Thyroid gland (tissue), 4 donors: Measurements from ENCODE around the gene KAT5. TPM values are rescaled to one million over a fixed set of nuclear protein-coding genes. Genes with fewer than 3 reads are reported as not detected.
A peak's percentile ranks its signal among the peaks of the same experiment; 100 is the strongest.

ENCODE experiments used
- DNase-seq, 2 donors: peaks; one replicate each; pipeline ENCODE4 v3.0.0-alpha.2; 2019
- H3K27ac ChIP-seq, 3 donors: fragments of 200-600 bp; sonication (generic); 1 replicate in 2 of 3; 2 replicates in 1 of 3; pipeline ENCODE4 v1.5.1; 2016 to 2019; ENCODE audit warnings: mild to moderate bottlenecking in 1 of 3, moderate library complexity in 1 of 3
- H3K27me3 ChIP-seq: fragments of 200-600 bp; sonication (generic); one replicate; pipeline ENCODE4 v1.5.1; 2019
- H3K36me3 ChIP-seq, 2 donors: fragments of 200-600 bp; sonication (generic); one replicate each; pipeline ENCODE4 v1.5.1; 2016 to 2019
- H3K4me1 ChIP-seq, 2 donors: fragments of 200-600 bp; sonication (generic); one replicate each; pipeline ENCODE4 v1.5.1; 2017 to 2019
- H3K4me3 ChIP-seq, 3 donors: fragments of 200-600 bp; sonication (generic); replicated peaks in 1 of 3; 1 replicate in 2 of 3; 2 replicates in 1 of 3; pipeline ENCODE4 v1.5.1; 2016; ENCODE audit warnings: mild to moderate bottlenecking in 1 of 3
- H3K9me3 ChIP-seq: fragments of 200-600 bp; sonication (generic); one replicate; pipeline ENCODE4 v1.5.1; 2017
- POLR2A ChIP-seq, 2 donors: fragments of 450-650 bp; IDR thresholded peaks; one replicate each; pipeline ENCODE4 v1.6.1; 2017; ENCODE audit warnings: antibody characterized with exemption in 2 of 2, mild to moderate bottlenecking in 2 of 2, moderate library complexity in 1 of 2
- WGBS, 2 donors: methylation state at CpG; one replicate each; pipeline ENCODE4 v1.1.5; 2017; 5-methylcytosine and 5-hydroxymethylcytosine counted together
- intact Hi-C: fragments of 100-400 bp; cut with DNase I; formaldehyde crosslinking; loops from one replicate; pipeline ENCODE4 v1.15.1; 2023
- total RNA-seq, 4 donors: library from RNA; depleted of rRNA; stranded (reverse); fragments of >200 nt; gene quantifications; one replicate each; pipeline ENCODE4 v1.2.3, GENCODE V29; 2016
- TF ChIP-seq, protein P1 (sequence below), 6 experiments: fragments of 200-600 bp in 3 of 6; fragments of 450-650 bp in 3 of 6; sonication (generic) in 3 of 6; IDR thresholded peaks; one replicate each; pipeline ENCODE4 v1.5.1; 2016 to 2019; ENCODE audit warnings: antibody characterized with exemption in 6 of 6, mild to moderate bottlenecking in 2 of 6, inconsistent platforms in 1 of 6, moderate library complexity in 1 of 6

The KAT5 gene
- 100 to 1,000 TPM in 1 of 4 donors, 10 to 100 TPM in 3; 78.5 to 114 (median 81.1) TPM for total RNA-seq

DNA sequence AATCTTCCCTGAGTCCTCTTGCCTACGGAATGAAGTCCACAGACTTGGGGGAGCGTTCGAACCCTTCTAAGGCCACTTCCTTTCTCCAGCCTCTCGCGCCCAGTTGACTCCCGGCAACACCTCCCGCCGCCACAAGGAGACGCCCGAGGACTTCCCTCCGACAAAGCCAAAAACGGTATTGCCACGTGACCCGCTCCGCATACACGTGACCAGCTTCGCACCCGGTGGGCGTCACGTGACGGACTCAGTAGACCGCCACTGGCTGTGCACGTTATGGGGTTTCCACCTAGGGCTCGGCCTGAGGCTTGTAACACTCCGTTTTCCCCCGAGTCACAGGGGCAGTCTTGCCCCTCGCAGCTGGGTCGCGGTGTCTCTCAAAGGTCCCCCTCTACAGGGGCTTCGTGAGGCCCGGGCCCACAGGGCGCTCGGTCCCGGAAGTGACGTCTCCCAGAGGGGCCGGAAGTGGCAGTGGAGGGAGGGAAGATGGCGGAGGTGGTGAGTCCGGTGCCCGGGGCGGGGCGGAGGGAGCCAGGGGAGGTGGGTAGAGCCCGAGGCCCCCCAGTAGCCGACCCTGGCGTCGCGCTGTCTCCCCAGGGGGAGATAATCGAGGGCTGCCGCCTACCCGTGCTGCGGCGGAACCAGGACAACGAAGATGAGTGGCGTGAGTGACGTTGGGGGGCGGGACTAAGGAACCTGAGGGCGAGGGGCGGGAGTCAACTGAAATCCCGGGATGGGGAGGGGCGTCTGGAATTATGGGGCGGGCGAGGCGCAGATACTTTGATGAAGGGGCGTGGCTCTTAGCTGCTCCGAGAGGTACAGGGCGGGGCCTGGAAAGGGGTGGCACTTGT, at the start of gene KAT5:
Gene KAT5 (plus strand): TSS at position 468 of the 848 bp plus-strand sequence. CDS start 16 bp downstream, at position 484.
- DNase-seq: peak; percentile 99
- H3K9me3 ChIP-seq: no peaks in the 10 kb centered on the region
- H3K27ac ChIP-seq: peak within 1 kb of the TSS; percentile 97 to 100 (median 99)
- H3K36me3 ChIP-seq: peaks cover 36 to 41% of the 10 kb centered on the region in 2 donors
- H3K4me1 ChIP-seq: peaks cover 6 to 9% of the 10 kb centered on the region in 2 donors
- intact Hi-C loops: loop anchor here (5.0 to 10.0 kb wide), 2 partner anchors 70 to 273 kb away; partner anchors contain the start of gene AP5B1
- H3K4me3 ChIP-seq: peak within 1 kb of the TSS; percentile 36 to 81 (median 65)
- TF ChIP-seq POLR2A (IDR thresholded peaks at IDR 0.05): peak; percentile 68 to 89
- TF ChIP-seq, protein P1, sequence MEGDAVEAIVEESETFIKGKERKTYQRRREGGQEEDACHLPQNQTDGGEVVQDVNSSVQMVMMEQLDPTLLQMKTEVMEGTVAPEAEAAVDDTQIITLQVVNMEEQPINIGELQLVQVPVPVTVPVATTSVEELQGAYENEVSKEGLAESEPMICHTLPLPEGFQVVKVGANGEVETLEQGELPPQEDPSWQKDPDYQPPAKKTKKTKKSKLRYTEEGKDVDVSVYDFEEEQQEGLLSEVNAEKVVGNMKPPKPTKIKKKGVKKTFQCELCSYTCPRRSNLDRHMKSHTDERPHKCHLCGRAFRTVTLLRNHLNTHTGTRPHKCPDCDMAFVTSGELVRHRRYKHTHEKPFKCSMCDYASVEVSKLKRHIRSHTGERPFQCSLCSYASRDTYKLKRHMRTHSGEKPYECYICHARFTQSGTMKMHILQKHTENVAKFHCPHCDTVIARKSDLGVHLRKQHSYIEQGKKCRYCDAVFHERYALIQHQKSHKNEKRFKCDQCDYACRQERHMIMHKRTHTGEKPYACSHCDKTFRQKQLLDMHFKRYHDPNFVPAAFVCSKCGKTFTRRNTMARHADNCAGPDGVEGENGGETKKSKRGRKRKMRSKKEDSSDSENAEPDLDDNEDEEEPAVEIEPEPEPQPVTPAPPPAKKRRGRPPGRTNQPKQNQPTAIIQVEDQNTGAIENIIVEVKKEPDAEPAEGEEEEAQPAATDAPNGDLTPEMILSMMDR (IDR thresholded peaks at IDR 0.05): peak; percentile 95 to 100 (median 98)
- H3K27me3 ChIP-seq: no peaks in the 10 kb centered on the region
- WGBS, 2 donors: 1 to 2% methylated on average over 37 to 51 of the region's 65 CpGs

DNA sequence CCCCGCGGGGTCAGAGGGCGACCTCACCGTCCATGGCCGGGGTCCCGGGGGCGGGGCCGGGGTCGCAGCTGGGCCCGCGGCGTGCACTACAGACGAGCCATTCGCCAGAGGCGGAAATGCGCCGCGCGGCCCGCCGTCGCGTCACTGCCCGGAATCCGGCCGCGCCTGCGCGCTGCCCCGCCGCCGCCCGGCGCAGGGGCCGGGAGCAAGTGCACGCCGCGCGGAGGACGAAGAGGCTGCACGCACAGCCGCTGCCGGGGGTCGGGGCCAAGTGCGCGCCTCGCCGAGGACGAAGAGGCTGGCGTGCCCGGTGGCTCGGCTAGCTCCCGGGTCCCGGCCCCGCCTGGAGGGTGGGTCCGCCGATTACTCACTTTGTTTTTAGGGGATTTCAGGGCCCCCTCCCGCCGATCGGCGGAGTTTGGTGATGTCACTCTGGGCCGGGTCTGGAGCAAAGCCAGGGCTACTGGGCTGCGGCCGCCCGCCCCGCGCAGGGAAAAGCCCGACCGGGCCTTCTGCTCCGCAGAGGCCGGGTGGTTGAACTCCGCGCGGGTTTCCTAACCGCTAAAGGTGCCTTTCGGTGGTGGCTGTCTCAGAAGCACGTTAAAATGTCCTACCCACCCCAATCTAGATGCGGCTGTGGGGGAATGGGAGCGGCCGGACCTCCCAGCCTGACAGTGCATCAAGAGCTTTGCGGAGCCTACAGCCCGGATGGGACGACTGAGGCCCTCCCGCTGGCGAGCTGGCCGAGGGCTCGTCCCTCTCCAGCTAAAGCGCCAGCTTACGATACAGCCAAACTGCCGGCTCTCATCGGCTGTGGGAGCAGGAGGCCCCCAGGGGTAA, 49.0 kb upstream of the KAT5 start, which contains the start of gene RELA:
Gene RELA (minus strand): TSS at position 118 of the 840 bp plus-strand sequence. CDS start 84 bp downstream, at position 34.
- Histone ChIP-seq H3K27ac (peak within 1 kb of the TSS; percentile 92 to 96 (median 95)), H3K36me3 (peaks cover 24 to 27% of the 10 kb centered on the region in 2 donors), H3K4me3 (peak within 1 kb of the TSS; percentile 75 to 88 (median 78)), H3K27me3 (no peaks in the 10 kb centered on the region), H3K4me1 (peaks cover 12 to 21% of the 10 kb centered on the region in 2 donors), H3K9me3 (no peaks in the 10 kb centered on the region)
- peak; percentile 90 to 92 for DNase-seq
- 0% methylated on average over 8 to 9 of the region's 91 CpGs for WGBS, 2 donors
- intact Hi-C loops: no loop called here
- TF ChIP-seq, protein P1 (IDR thresholded peaks at IDR 0.05): peak in 2 of 6 experiments; percentile 0 to 42
- peak; percentile 20 to 81 for TF ChIP-seq POLR2A (IDR thresholded peaks at IDR 0.05)

DNA sequence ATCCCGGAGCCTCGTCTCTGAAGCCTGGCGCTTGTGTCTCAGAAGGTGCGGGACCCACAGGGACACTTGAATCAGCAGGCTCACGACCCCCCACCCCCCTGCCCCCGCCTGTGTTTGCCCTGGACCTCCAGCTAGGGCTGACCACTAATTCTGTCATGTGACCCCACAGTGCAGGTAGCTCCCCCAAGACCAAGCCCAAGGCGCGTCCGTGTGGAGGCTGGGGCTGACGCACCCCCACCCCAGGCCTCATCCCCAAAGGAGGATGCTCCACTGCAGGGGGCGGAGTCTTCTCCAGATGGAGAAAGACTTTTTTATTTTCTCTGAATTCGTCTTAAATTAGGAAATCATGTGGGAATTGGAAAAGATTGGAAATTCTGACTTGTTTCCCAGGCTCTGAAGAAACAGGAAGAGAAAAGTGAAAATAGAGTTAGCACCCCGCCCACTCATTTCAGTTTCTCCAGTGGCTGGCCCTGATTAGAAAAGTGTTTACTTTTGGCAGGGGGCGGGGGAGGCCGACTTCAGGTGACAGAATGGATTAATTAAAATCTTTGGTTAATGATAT, 48.3 kb upstream of the KAT5 start:
- H3K4me1 ChIP-seq: peaks cover 12 to 21% of the 10 kb centered on the region in 2 donors
- H3K27ac ChIP-seq: peak overlapping the region; percentile 92 to 96 (median 95)
- H3K36me3 ChIP-seq: peaks cover 17 to 20% of the 10 kb centered on the region in 2 donors
- H3K4me3 ChIP-seq: peak overlapping the region; percentile 32 to 88 (median 78)
- no peaks in the 10 kb centered on the region for H3K9me3 ChIP-seq
- no peaks in the 10 kb centered on the region for H3K27me3 ChIP-seq
- WGBS, 2 donors: 10 to 14% methylated on average over 9 of the region's 15 CpGs
- DNase-seq: peak; percentile 33 to 47
- TF ChIP-seq, protein P1 (IDR thresholded peaks at IDR 0.05): no peak
- no peak for TF ChIP-seq POLR2A (IDR thresholded peaks at IDR 0.05)
- intact Hi-C loops: no loop called here

DNA sequence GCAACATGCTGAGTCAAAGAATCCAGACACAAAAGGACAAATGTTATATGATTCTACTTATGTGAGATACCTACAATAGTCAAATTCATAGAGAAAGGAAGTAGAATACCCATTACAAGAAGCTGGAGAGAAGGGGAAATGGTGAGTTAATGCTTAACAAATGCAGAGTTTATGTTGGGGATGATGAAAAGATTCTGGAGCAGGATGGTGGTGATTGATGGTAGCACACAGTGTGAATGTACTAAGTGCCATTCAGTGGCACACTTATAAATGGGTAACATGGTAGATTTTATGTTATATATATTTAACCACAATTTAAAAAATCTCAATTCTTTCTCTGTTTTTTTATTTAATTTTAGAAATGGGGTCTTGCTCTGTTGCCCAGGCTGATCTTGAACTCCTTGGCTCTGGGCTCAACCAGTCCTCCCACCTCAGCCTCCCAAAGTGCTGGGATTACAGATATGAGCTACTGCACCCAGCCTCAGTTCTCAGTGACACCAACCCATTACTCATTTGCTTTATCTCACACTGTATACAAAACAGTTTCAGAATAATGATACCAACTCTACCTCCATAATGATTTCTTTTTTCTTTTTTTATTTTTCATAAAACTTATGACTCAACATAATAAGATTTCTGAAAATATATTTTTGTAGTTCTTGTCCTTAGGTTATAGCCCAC, 39.7 kb upstream of the KAT5 start:
- H3K4me3 ChIP-seq: no peak overlapping the region
- DNase-seq: no peak
- intact Hi-C loops: no loop called here

More for the DNA sequence above, 39.7 kb upstream of the KAT5 start:
- H3K27me3 ChIP-seq: no peaks in the 10 kb centered on the region
- TF ChIP-seq, protein P1 (IDR thresholded peaks at IDR 0.05): no peak
- TF ChIP-seq POLR2A (IDR thresholded peaks at IDR 0.05): no peak
- no peaks in the 10 kb centered on the region for H3K9me3 ChIP-seq
- H3K27ac ChIP-seq: no peak overlapping the region
- H3K36me3 ChIP-seq: no peaks in the 10 kb centered on the region
- no peaks in the 10 kb centered on the region for H3K4me1 ChIP-seq
